Measurements from ENCODE around the gene PUM2.

Gene PUM2

GRCh38 chr2:20199633-20200270 is 150.9 kb downstream of the PUM2 start:
- H3K4me3 ChIP-seq (ENCODE audit: low read length) = no peak overlapping the region
- no peaks in the 10 kb centered on the region for H4K20me1 ChIP-seq (ENCODE audit: insufficient read depth, low read length)
- H3K4me1 ChIP-seq (ENCODE audit: low read length) = no peaks in the 10 kb centered on the region
- H3K27ac ChIP-seq (ENCODE audit: low read length) = no peak overlapping the region
- TF ChIP-seq CTCF (IDR thresholded peaks at IDR 0.05; ENCODE audit: low read depth, low read length) (no peak), EZH2phosphoT487 (IDR thresholded peaks at IDR 0.05; ENCODE audit: low read depth) (no peak)
- no peaks in the 10 kb centered on the region for H3K79me2 ChIP-seq (ENCODE audit: low read length)
- H3K9me3 ChIP-seq (ENCODE audit: insufficient read depth, low read length) = no peaks in the 10 kb centered on the region
- H3K4me2 ChIP-seq (ENCODE audit: low read length) = no peak overlapping the region
- no peak overlapping the region for H2AFZ ChIP-seq (ENCODE audit: low read depth, low read length)
- H3K36me3 ChIP-seq (replicated peaks; ENCODE audit: low read depth, low read length) = no peaks in the 10 kb centered on the region
- H3K9ac ChIP-seq (ENCODE audit: low read length) = no peak overlapping the region
- H3K27me3 ChIP-seq (ENCODE audit: low read depth, low read length) = no peaks in the 10 kb centered on the region

DNA sequence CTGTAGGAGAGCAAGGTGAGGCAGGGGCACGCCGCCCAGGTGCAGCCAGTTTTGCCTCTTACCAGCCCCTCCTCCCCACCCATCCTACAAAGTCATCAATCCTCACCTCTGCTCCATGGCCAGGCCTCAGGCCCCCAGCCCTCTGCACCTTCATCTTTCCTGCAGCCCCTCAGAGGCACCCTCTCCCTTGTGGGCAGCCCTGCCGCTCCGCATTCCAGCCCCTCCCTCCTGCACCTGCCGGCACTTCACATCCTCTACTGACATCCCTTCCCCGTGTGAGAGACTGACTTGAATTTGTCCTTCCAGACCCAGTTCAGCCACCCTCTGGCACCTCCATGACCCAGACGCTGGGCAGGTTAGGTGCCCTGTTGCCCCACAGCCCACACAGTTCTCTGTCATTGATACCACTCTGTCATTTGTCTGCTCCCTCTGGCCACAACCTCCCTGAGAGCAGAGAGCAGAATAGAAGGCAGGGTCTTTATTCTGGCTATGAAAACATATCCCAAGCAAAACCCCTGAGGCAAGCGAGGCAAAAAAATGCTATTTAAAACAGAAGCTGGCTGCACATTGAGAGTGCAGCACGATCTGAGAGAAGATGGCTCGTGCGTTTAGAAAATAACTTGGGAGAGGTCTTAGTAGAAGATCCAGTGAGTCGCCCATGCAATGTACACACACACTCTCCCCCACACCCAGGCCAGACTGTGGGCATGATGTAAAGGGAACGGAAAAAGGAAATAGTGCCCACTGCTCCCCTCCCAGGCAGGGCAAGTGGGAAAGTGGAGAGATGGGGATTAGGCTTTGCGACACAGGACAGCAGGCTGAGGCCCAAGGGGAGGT is 151.6 kb downstream of the PUM2 start:
- TF ChIP-seq CTCF (IDR thresholded peaks at IDR 0.05; ENCODE audit: low read depth, low read length) (no peak), EZH2phosphoT487 (IDR thresholded peaks at IDR 0.05; ENCODE audit: low read depth) (no peak)
- Histone ChIP-seq H4K20me1 (ENCODE audit: insufficient read depth, low read length) (no peaks in the 10 kb centered on the region), H3K9ac (ENCODE audit: low read length) (no peak overlapping the region), H2AFZ (ENCODE audit: low read depth, low read length) (no peak overlapping the region), H3K79me2 (ENCODE audit: low read length) (no peaks in the 10 kb centered on the region), H3K9me3 (ENCODE audit: insufficient read depth, low read length) (no peaks in the 10 kb centered on the region), H3K4me1 (ENCODE audit: low read length) (no peaks in the 10 kb centered on the region), H3K4me2 (ENCODE audit: low read length) (no peak overlapping the region), H3K36me3 (replicated peaks; ENCODE audit: low read depth, low read length) (no peaks in the 10 kb centered on the region), H3K27me3 (ENCODE audit: low read depth, low read length) (no peaks in the 10 kb centered on the region), H3K27ac (ENCODE audit: low read length) (no peak overlapping the region), H3K4me3 (ENCODE audit: low read length) (no peak overlapping the region)

All from OCI-LY3 (cell line).